ENCODE results near the gene ASTN2.
"Not testable (repeated sequence)": the region's sequence is repeated elsewhere in the genome, so short reads cannot be mapped to it uniquely, and the experiment has no call there.

- not testable (repeated sequence) for TF ChIP-seq CTCF (IDR thresholded peaks at IDR 0.05; ENCODE audit: borderline replicate concordance, extremely low read depth, low read length, poor library complexity, severe bottlenecking); EZH2 (IDR thresholded peaks at IDR 0.05; ENCODE audit: borderline replicate concordance, low read depth, low read length, severe bottlenecking)
Measured at GRCh38 chr9:117071673-117072207, 343.1 kb downstream of the ASTN2 start.

Data from DND-41 (cell line).